Pulmonary artery endothelial cell (primary cell): ENCODE data around the gene CNKSR3. TPM values are rescaled to one million over a fixed set of nuclear protein-coding genes. Genes with fewer than 3 reads are reported as not detected.

Source experiments
- DNase-seq: peaks from one replicate; pipeline ENCODE4 v3.0.0-alpha.2; 2011; ENCODE audit warnings: low read depth, low spot score
- total RNA-seq: library from RNA; depleted of rRNA; stranded (reverse); fragments of >200 nt; gene quantifications from 2 replicates; pipeline ENCODE4 v1.2.3, GENCODE V29; 2014

CNKSR3 gene
- total RNA-seq, 1 donor from 2014 or later: 7.3 TPM

GRCh38 chr6:154503658-154504057, 6.8 kb downstream of the CNKSR3 start:
- no peak for DNase-seq

GRCh38 chr6:154502553-154502952, 7.9 kb downstream of the CNKSR3 start:
- no peak for DNase-seq

- no peak for DNase-seq
Observed at GRCh38 chr6:154501578-154501868, 9.0 kb downstream of the CNKSR3 start.

- no peak for DNase-seq
Observed at GRCh38 chr6:154500769-154501577, 9.5 kb downstream of the CNKSR3 start.

GRCh38 chr6:154499855-154500589, 10.5 kb downstream of the CNKSR3 start:
- DNase-seq: peak; percentile 57

GRCh38 chr6:154498340-154498934, 12.0 kb downstream of the CNKSR3 start:
- DNase-seq: no peak

- no peak for DNase-seq
Observed at GRCh38 chr6:154496793-154497517, 13.5 kb downstream of the CNKSR3 start.

- no peak for DNase-seq
Observed at GRCh38 chr6:154496186-154496585, 14.3 kb downstream of the CNKSR3 start.

- DNase-seq: no peak
Observed at GRCh38 chr6:154494592-154495311, 15.7 kb downstream of the CNKSR3 start.

GRCh38 chr6:154491567-154492470, 18.7 kb downstream of the CNKSR3 start:
- DNase-seq: no peak

GRCh38 chr6:154489822-154490221, 20.7 kb downstream of the CNKSR3 start:
- DNase-seq: no peak

- DNase-seq: no peak
Observed at GRCh38 chr6:154488802-154489437, 21.6 kb downstream of the CNKSR3 start.

- no peak for DNase-seq
Observed at GRCh38 chr6:154488248-154488593, 22.3 kb downstream of the CNKSR3 start.

- no peak for DNase-seq
Observed at GRCh38 chr6:154487367-154488247, 22.9 kb downstream of the CNKSR3 start.

- no peak for DNase-seq
Observed at GRCh38 chr6:154485815-154486214, 24.7 kb downstream of the CNKSR3 start.

GRCh38 chr6:154484942-154485341, 25.5 kb downstream of the CNKSR3 start:
- DNase-seq: no peak

GRCh38 chr6:154482858-154483257, 27.6 kb downstream of the CNKSR3 start:
- DNase-seq: peak; percentile 90

GRCh38 chr6:154481521-154482013, 28.9 kb downstream of the CNKSR3 start:
- no peak for DNase-seq
